HUES6 (cell line): Measurements from ENCODE around the gene PSMA3.
A peak's percentile ranks its signal among the peaks of the same experiment; 100 is the strongest.
"Not testable (repeated sequence)": the region's sequence is repeated elsewhere in the genome, so short reads cannot be mapped to it uniquely, and the experiment has no call there.

ENCODE experiments used
- H3K27ac ChIP-seq: 2 replicates; pipeline ENCODE4 v1.7.0; 2013; ENCODE audit warnings: low read depth, mild to moderate bottlenecking, low read length, inconsistent platforms
- H3K27me3 ChIP-seq: 2 replicates; pipeline ENCODE4 v1.6.1; 2013; ENCODE audit warnings: low read length; ENCODE audit not compliant: control insufficient read depth, insufficient read depth
- H3K36me3 ChIP-seq: 2 replicates; pipeline ENCODE4 v1.6.1; 2013; ENCODE audit warnings: low read length; ENCODE audit not compliant: control insufficient read depth, insufficient read depth
- H3K4me1 ChIP-seq: 2 replicates; pipeline ENCODE4 v1.6.1; 2013; ENCODE audit warnings: low read length; ENCODE audit not compliant: control insufficient read depth, insufficient read depth
- H3K4me3 ChIP-seq: 2 replicates; pipeline ENCODE4 v1.5.1; 2013; ENCODE audit warnings: low read depth, low read length
- H3K9ac ChIP-seq: one replicate; pipeline ENCODE4 v1.6.1; 2013; ENCODE audit warnings: mild to moderate bottlenecking, low read length
- H3K9me3 ChIP-seq: 2 replicates; pipeline ENCODE4 v1.6.1; 2013; ENCODE audit warnings: low read depth, low read length; ENCODE audit not compliant: control insufficient read depth, insufficient read depth

The PSMA3 gene

DNA sequence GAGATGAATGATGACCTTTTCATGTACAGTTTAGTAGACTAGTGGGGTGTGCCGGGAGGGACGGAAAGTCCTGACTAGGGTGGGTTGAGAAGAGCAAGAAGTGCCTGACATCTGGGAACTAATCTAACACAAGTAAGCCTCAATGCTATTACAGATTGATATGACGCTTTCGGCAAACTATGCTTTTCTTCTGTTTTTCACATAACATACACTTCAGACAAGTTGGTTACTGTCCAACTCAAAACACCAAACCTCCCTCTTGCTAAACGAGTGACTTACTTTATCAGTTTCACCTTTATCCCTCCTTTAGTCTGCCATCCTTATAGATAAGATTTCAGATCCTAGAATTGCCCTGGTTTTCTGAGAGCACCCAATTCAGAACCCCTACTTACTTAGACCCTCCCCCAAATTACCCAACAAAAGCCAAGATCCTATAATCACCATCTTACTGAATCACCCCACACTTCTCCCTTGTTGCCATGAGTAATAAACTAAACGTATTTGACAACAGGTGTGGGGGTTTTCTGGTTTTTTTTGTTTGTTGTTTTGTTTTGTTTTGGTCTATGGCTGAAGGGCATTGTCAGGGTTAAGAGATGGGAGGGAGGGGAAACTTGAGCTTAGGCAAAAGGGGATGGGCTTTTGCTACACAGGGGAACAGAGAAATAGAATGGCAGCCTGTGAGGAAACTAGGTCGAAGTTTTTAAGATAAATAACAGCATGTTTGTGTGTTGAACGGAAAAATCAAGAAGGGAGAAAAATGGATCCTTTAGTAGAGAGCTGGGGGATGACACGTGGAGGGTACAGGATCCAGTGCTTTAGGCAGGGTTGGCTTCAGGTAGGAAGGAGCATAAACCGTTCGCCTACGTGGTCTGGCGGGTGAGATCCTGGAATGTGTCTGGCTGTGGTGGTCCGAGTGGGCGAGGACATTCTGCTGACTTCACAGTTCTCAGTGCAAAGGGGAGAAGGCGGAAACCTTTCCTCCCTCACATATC is 6.1 kb upstream of the PSMA3 start:
- Histone ChIP-seq H3K9ac (no peak overlapping the region), H3K36me3 (no peaks in the 10 kb centered on the region; the same call in 1 of the 2 replicates), H3K27ac (no peak overlapping the region), H3K9me3 (no peaks in the 10 kb centered on the region), H3K27me3 (no peaks in the 10 kb centered on the region), H3K4me1 (peaks cover 7% of the 10 kb centered on the region; the same call in 1 of the 2 replicates), H3K4me3 (peak overlapping the region; percentile 72)

DNA sequence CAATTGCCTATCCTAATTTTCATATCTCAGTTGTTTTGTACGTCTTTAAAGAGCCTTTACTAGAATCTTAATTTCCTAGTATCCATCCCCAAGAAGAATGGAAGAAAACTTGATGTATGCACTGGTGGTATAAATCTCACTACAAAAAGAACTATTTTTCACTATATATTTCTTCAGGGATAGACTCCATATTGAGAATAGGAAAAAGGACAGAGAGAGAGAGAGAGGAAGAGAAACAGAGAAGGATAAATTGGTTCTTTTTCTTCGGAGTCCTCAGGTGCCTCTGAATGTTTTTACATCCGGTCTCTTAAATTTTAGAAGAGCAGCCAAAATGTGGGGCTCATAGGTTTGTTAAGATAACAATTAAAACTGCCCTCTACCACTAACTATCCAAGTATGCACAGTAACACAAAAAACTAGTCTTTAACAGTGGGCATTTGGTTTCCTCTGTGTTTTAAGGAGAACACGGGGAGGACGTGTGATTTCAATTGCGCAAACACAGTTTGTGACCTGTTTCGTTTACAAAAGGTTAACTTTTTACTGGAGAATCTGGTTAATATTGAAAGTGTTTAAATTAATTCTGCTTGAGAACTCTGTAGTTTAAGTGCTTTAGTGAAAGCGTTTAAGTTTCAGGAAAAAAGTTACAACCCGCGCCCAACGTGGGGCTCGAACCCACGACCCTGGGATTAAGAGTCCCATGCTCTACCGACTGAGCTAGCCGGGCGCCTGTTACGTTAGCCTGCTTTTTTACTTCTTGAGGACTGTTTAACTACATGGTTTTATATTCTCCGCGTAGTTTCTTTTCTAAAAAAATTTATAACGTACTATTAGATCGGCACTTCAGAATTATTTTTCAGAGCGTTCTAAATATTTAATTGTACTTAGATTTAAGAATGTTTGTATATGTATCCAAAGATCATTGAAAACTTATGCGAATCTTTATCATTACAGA is 5.1 kb upstream of the PSMA3 start:
- Histone ChIP-seq H3K4me1 (peaks cover 7% of the 10 kb centered on the region; the same call in 1 of the 2 replicates), H3K36me3 (no peaks in the 10 kb centered on the region), H3K9ac (peak overlapping the region; percentile 61), H3K9me3 (no peaks in the 10 kb centered on the region), H3K27ac (no peak overlapping the region), H3K27me3 (no peaks in the 10 kb centered on the region), H3K4me3 (peak overlapping the region; percentile 72)

DNA sequence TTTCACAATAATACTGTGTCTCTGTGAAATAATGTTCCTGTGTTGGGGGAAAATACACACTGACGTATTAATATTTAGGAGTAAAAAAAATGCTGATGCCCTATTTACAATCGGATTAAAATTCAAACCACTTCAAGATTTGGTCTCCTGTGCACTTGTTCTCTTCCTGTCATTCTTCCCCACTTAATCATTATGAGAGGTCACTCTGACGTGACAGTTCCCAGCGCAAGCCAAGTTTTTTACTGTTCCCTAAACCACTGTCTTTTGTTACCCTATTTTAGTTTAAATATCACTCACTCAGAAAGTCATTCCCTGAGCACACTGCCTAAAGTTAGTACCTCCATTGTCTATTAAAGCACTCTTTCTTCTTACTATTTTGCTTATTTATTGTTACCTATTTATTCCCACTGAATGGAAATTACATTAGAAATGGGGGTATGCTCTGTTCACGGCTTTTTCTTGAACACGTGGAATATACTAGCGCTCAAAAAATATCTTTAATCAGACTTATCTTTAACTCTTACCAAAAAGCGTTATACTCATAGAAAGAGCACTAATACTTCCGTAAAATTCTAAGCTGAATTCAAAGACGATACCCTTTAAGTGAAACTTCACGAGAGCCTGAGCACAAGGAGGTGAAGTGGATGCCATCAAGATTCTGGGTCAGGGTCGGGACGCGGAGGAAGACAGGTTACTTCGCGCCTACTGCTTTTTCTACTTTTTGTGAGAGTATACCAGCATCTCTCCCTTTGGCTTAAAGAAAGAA is 670 bp upstream of the PSMA3 start:
- Histone ChIP-seq H3K4me1 (peaks cover 7% of the 10 kb centered on the region; the same call in 1 of the 2 replicates), H3K36me3 (peaks cover 19% of the 10 kb centered on the region), H3K9me3 (no peaks in the 10 kb centered on the region), H3K27ac (no peak overlapping the region), H3K4me3 (peak overlapping the region; percentile 95), H3K27me3 (no peaks in the 10 kb centered on the region), H3K9ac (peak overlapping the region; percentile 60)

DNA sequence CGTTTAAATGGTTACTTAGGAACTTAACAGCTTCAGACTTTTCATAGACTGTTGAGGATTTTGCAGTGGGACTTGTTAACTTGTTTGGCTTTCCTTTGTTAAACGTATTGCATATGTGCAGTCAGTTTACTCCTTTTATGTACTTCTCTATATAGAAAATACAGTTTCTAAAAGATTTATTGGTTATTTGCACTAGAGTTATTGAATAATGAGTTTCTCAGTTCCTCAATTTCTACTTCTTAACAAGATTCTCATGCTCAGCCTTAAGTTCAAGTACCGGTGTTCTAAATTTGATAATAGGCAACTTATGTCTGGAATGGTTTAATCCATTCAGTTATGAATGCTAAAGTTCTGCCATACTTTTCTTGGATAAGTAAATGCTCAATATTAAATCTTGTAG is 919 bp downstream of the PSMA3 start:
- Histone ChIP-seq H3K4me1 (peaks cover 5% of the 10 kb centered on the region; the same call in 1 of the 2 replicates), H3K9ac (peak overlapping the region; percentile 97), H3K27me3 (no peaks in the 10 kb centered on the region), H3K36me3 (peaks cover 33% of the 10 kb centered on the region), H3K9me3 (no peaks in the 10 kb centered on the region), H3K4me3 (peak overlapping the region; percentile 95), H3K27ac (peak overlapping the region; percentile 96)

DNA sequence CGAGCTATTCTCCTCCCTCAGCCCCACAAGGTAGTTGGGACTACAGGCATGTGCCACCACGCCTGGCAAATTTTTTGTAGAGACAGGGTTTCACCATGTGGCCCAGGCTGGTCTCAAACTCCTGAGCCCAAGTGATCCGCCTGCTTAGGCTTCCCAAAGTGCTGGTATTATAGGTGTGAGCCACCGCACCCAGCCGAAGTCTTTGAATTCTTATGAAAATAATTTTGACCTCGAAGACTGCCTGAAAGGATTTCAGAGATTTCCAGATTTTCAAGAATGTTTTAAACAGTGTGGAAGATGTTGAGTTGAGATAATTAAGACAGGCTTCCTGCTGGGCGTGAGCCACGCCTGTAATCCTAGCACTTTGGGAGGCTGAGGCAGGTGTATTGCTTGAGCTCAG is 5.0 kb downstream of the PSMA3 start:
- no peak overlapping the region for H3K9ac ChIP-seq
- H3K4me3 ChIP-seq: no peak overlapping the region
- peaks cover 5% of the 10 kb centered on the region; the same call in 1 of the 2 replicates for H3K4me1 ChIP-seq
- H3K9me3 ChIP-seq: no peaks in the 10 kb centered on the region
- H3K27me3 ChIP-seq: no peaks in the 10 kb centered on the region
- H3K36me3 ChIP-seq: peaks cover 73% of the 10 kb centered on the region
- H3K27ac ChIP-seq: no peak overlapping the region

DNA sequence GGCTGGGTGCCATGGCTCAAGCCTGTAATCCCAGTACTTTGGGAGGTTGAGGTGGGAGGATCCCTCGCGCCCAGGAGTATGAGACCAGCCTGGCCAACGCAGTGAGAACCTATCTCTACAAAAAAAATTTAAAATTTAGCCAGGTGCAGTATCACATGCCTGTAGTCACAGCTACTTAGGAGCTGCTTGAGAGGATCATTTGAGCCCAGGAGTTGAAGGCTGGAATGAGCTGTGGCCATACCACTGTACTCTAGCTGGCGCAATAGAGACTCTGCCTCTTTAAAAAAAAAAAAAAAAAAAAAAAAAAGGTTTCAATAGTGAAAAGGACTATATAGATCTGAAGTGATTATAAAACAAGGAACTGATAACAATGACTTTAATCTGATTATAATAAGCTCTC is 13.5 kb downstream of the PSMA3 start:
- Histone ChIP-seq H3K36me3 (peaks cover 89% of the 10 kb centered on the region), H3K4me1 (no peaks in the 10 kb centered on the region), H3K27me3 (no peaks in the 10 kb centered on the region), H3K27ac (no peak overlapping the region), H3K9ac (no peak overlapping the region), H3K4me3 (no peak overlapping the region), H3K9me3 (no peaks in the 10 kb centered on the region)

DNA sequence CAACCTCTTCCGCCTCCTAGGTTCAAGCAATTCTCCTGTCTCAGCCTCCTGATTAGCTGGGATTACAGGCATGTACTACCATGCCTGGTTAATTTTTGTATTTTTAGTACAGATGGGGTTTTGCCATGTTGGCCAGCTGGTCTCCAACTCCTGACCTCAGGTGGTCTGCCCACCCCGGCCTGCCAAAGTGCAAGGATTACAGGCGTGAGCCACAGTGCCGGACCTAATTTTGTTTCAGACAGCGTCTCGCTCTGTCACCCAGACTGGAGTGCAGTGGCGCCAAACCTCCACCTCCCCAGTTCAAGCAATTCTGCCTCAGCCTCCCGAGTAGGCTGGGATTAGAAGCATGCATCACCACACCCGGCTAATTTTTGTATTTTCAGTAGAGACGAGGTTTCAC is 17.4 kb downstream of the PSMA3 start:
- H3K9ac ChIP-seq, H3K4me3 ChIP-seq, H3K9me3 ChIP-seq, H3K27ac ChIP-seq, H3K27me3 ChIP-seq, H3K4me1 ChIP-seq: not testable (repeated sequence)
- H3K36me3 ChIP-seq: peaks cover 98% of the 10 kb centered on the region

DNA sequence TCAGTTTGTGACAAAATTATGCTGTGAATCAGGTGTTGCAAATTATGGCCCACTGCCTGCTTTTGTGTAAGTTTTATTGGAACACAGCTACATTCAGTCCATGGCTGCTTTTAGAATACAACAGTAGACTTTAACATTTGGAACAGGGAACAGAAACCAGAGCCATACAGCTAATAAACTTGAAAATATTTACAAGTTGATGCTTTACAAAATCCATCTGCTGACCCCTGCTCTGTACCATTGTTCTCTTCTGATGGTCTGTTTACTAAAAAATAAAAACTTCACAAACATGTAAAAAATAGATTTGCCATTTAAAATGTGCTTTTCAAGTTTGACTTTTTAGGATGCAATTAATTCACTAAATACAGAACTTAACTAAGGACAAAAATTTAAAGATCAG is 20.8 kb downstream of the PSMA3 start:
- Histone ChIP-seq H3K27me3 (no peaks in the 10 kb centered on the region), H3K9ac (no peak overlapping the region), H3K4me1 (no peaks in the 10 kb centered on the region), H3K27ac (no peak overlapping the region), H3K4me3 (no peak overlapping the region), H3K36me3 (peaks cover 99% of the 10 kb centered on the region), H3K9me3 (no peaks in the 10 kb centered on the region)

DNA sequence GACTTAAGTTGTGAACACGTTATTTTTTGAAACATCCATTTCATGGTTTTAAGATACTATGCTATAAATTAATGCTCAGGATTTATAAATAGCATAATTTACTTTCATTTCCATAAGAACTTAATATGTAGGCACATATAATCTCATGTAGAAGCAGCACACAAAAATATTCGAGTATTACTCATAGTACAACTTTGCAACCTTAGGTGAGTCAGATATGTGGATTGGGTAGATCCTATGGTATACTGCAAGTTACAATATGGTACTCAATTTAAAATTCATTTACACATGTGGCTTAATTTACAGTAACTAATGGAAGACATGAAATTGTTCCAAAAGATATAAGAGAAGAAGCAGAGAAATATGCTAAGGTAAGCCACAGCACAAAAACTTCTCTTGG is 26.0 kb downstream of the PSMA3 start:
- peaks cover 90% of the 10 kb centered on the region for H3K36me3 ChIP-seq

DNA sequence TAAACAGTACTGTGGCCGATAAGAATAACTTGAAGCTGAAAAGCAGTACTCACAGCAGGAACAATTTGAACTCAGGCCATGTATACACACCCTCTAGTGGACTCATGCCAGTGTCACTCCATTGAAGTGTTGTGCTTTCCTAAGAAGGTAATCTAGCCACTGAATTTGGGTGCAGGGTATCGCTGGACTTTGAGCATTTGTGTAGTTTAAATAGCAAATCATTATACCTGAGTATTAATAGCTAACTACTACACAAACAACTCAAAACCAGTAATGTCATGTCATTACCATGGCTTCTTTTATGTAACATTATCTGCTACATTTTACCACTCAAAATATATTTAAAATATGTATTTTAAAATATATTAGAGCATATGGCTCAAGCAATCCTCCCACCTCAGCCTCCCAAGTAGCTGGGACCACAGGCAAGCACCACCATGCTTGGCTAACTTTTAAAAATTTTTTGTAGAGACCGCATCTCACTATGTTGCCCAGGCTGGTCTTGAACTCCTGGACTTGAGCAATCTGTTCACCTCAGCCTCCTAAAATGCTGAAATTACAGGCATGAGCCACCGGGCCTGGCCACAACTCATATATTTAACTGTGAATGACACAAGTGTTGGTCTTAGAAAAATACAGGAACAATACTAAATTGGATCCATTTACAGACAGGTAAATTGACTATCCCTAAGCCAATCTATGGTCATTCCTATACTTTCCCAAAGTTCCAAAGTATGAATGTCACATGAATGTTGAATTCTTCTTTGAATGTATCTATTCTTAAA is 28.1 kb downstream of the PSMA3 start:
- Histone ChIP-seq H3K4me3 (no peak overlapping the region), H3K27ac (no peak overlapping the region), H3K36me3 (peaks cover 78% of the 10 kb centered on the region)

More for the DNA sequence above, 26.0 kb downstream of the PSMA3 start:
- H3K27ac ChIP-seq: no peak overlapping the region
- no peaks in the 10 kb centered on the region for H3K27me3 ChIP-seq
- H3K4me3 ChIP-seq: no peak overlapping the region
- no peaks in the 10 kb centered on the region for H3K4me1 ChIP-seq
- no peak overlapping the region for H3K9ac ChIP-seq
- H3K9me3 ChIP-seq: no peaks in the 10 kb centered on the region

More for the DNA sequence above, 28.1 kb downstream of the PSMA3 start:
- H3K9me3 ChIP-seq: no peaks in the 10 kb centered on the region
- no peaks in the 10 kb centered on the region for H3K4me1 ChIP-seq
- H3K9ac ChIP-seq: no peak overlapping the region
- no peaks in the 10 kb centered on the region for H3K27me3 ChIP-seq
